AG04449 (cell line): Measurements from ENCODE around the gene RNFT2.
A peak's percentile ranks its signal among the peaks of the same experiment; 100 is the strongest.

ENCODE experiments used
- CTCF ChIA-PET: fragments of 350-600 bp; formaldehyde crosslinking; extraction: SDS; loops from one replicate; lab custom pipeline; 2021; ENCODE audit warnings: antibody characterized with exemption; lab: Yijun Ruan, JAX
- POLR2A ChIA-PET: fragments of 400-600, 350-600 bp; formaldehyde crosslinking; extraction: SDS; loops from one replicate; lab custom pipeline; 2020; ENCODE audit warnings: antibody characterized with exemption, inconsistent platforms; lab: Yijun Ruan, JAX
- DNase-seq: peaks from one replicate; pipeline ENCODE4 v3.0.0-alpha.2; 2010; ENCODE audit warnings: low read depth, low spot score
- H3K4me3 ChIP-seq: 2 replicates; pipeline ENCODE4 v1.5.1; 2011; ENCODE audit warnings: low read depth, mild to moderate bottlenecking, control low read depth, low read length
- TF ChIP-seq, protein P1 (sequence below): IDR thresholded peaks from one replicate; pipeline ENCODE4 v1.5.1; 2011; ENCODE audit warnings: mild to moderate bottlenecking, moderate library complexity, low read length, control low read depth, inconsistent platforms; ENCODE audit not compliant: insufficient read depth; ENCODE audit errors: missing control alignments

RNFT2 gene

DNA sequence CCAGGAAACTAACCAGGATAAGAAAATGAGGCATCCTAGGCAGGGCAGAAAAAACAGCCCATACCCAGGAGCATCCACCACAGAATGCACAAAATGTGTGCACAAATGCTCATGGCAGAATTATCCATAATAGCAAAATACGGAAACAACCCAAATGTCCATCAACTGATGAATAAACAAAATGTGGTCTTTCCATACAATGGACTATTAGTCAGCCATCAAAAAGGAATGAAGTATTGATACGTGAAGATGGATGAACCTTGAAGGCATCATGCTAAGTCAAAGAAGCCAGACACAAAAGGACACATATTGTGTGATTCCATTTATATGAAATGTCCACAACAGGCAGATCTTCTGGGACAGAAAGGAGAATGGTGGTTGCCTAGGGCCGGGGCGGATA is 124.1 kb downstream of the RNFT2 start:
- DNase-seq = no peak
- ChIA-PET POLR2A (no interaction called here), CTCF (interaction anchor here (0.8 to 1.9 kb wide), 4 partner anchors 11 to 24 kb away, joined by 3 to 6 read pairs (median 4); no protein-coding TSS in a partner anchor)
- no peak overlapping the region for H3K4me3 ChIP-seq
- TF ChIP-seq, protein P1, sequence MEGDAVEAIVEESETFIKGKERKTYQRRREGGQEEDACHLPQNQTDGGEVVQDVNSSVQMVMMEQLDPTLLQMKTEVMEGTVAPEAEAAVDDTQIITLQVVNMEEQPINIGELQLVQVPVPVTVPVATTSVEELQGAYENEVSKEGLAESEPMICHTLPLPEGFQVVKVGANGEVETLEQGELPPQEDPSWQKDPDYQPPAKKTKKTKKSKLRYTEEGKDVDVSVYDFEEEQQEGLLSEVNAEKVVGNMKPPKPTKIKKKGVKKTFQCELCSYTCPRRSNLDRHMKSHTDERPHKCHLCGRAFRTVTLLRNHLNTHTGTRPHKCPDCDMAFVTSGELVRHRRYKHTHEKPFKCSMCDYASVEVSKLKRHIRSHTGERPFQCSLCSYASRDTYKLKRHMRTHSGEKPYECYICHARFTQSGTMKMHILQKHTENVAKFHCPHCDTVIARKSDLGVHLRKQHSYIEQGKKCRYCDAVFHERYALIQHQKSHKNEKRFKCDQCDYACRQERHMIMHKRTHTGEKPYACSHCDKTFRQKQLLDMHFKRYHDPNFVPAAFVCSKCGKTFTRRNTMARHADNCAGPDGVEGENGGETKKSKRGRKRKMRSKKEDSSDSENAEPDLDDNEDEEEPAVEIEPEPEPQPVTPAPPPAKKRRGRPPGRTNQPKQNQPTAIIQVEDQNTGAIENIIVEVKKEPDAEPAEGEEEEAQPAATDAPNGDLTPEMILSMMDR = no peak

DNA sequence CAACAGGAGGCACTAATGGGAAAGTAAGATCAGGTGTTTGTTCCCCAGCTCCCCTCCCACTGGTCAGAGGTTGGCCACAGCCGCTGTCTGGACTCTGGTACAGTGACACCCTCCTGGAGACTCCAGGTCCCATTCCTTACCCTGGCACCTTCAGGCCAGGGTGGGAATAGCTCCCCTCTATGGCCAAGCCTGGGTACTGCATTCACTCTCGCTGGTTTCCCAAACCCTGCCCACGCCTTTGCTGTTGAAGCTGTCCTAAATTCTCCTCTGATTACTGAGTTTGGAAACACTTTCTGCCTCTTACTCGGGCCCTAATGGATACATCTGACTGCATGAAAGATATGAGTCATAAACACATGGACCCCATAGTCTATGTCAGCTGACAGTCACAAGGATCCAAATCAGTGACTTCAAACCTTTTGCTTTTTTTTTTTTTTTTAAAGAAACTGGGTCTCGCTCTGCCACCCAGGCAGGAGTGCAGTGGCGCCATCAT is 125.2 kb downstream of the RNFT2 start:
- peak; percentile 24 for DNase-seq
- ChIA-PET CTCF (interaction anchor here (0.8 to 1.9 kb wide), 4 partner anchors 10 to 140 kb away, joined by 3 to 6 read pairs (median 4); no protein-coding TSS in a partner anchor), POLR2A (interaction anchor here (0.7 kb wide), 1 partner anchor 19 kb away, joined by 3 read pairs; no protein-coding TSS in a partner anchor)
- TF ChIP-seq, protein P1 = peak; percentile 22
- H3K4me3 ChIP-seq = no peak overlapping the region

DNA sequence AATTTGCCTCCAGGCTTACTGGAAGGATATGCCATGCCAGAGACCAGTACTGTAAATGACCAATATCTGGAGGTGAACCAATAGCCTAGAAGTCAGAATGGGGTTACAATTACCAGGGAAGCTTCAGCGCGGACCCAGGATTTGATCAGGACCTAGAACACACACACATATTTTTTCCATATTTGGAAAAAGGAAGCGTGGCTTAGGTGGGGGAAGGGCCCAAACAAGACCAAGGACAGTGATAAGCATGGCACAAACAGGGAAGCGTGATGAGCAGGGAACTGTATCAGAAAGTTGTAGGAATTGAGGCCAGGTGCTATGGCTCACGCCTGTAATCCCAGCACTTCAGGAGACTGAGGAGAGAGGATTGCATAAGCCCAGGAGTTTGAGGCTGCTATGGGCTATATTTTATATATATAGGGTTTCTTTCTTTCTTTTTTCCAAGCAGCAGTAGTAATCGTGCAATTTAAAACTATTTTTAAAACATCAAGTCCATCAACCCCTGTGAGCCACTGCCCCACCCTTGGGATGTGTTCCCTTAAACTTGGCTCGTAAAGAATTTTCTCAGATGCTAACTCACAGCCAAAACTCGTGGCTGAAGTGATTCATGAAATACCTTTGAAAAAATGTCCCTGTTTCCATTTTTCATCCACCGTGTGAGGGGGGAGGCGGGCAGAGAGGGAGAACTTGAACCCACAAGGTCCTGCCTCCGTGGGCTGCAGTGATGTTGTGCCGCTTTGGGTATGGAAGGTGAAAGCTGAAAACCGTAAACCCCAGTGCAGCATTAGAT is 126.5 kb downstream of the RNFT2 start:
- POLR2A ChIA-PET = no interaction called here
- peak; percentile 72 for DNase-seq
- CTCF ChIA-PET = no interaction called here
- no peak overlapping the region for H3K4me3 ChIP-seq
- TF ChIP-seq, protein P1 = no peak

DNA sequence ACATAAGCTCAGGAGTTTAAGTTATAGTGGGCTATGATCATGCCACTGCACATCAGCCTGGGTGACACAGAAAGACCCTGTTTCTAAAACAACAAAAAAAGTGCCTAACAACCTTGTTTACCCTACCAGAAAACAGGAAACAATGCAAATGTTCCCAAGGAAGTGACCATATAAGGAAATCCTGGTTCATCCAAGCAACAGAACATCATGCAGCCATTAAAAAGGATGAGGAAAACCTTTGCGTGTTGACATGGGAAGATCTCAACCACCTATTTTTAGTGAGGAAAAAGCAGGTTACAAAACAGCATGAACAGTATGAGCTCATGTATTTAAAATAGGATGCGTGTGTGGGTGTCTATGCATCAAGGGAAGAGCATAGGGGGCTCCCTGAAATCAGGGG is 129.4 kb downstream of the RNFT2 start:
- DNase-seq = no peak
- CTCF ChIA-PET = interaction anchor here (1.6 kb wide), 2 partner anchors 9 to 15 kb away, joined by 3 read pairs; no protein-coding TSS in a partner anchor
- TF ChIP-seq, protein P1 = no peak
- POLR2A ChIA-PET = no interaction called here
- H3K4me3 ChIP-seq = no peak overlapping the region

DNA sequence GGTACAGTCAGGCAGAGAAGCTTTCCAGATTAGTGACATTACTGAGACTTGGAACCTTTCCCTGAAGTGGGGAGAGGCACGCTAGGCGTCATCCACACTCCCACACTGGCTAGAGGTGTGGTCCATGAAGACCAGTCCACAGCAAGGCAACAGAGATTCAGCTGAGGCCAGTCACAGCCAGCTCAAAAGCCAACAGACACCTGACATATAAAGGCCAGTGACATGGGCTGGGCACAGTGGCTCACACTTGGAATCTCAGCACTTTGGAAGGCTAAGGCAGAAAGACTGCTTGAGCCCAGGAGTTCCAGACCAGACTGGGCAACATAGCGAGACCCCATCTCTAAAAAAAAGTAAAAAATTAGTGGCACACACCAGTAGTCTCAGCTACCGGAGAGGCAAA is 132.2 kb downstream of the RNFT2 start:
- POLR2A ChIA-PET = interaction anchor here (0.6 kb wide), 1 partner anchor 69 kb away, joined by 3 read pairs; no protein-coding TSS in a partner anchor

More for the DNA sequence above, 132.2 kb downstream of the RNFT2 start:
- TF ChIP-seq, protein P1 = no peak
- H3K4me3 ChIP-seq = no peak overlapping the region
- CTCF ChIA-PET = interaction anchor here (1.5 to 1.8 kb wide), 2 partner anchors 12 to 14 kb away, joined by 4 to 5 read pairs; no protein-coding TSS in a partner anchor
- DNase-seq = no peak
